HEK293 (cell line): ENCODE measurements around the gene IL15RA.

Source experiments
- CTCF ChIA-PET: fragments of 350-600 bp; formaldehyde crosslinking; extraction: SDS; loops from one replicate; lab custom pipeline; 2021; ENCODE audit warnings: antibody characterized with exemption; lab: Yijun Ruan, JAX
- POLR2A ChIA-PET: fragments of 300-600 bp; formaldehyde crosslinking; extraction: SDS; loops from one replicate; lab custom pipeline; 2020; ENCODE audit warnings: antibody characterized with exemption, inconsistent platforms; lab: Yijun Ruan, JAX
- H3K27ac ChIP-seq: fragments of 200-500 bp; sonication (Bioruptor generic); 2 replicates; pipeline ENCODE4 v1.5.1; 2014; ENCODE audit warnings: low read depth, low read length, control low read depth, inconsistent platforms; ENCODE audit errors: extremely low read depth
- H3K36me3 ChIP-seq, 2 experiments: fragments of 200-500 bp in 1 of 2; sonication (Bioruptor generic) in 1 of 2; 1 replicate in 1 of 2; 2 replicates in 1 of 2; pipeline ENCODE4 v1.5.1; 2014 to 2017; ENCODE audit warnings: inconsistent platforms in 2 of 2, low read length in 2 of 2; ENCODE audit not compliant: control insufficient read depth in 2 of 2, insufficient read depth in 1 of 2
- H3K4me1 ChIP-seq: fragments of 200-500 bp; sonication (Bioruptor generic); 2 replicates; pipeline ENCODE4 v1.5.1; 2014; ENCODE audit warnings: mild to moderate bottlenecking, low read length, inconsistent platforms; ENCODE audit not compliant: control insufficient read depth, insufficient read depth
- H3K4me3 ChIP-seq: 2 replicates; pipeline ENCODE4 v1.5.1; 2011; ENCODE audit warnings: low read depth, mild to moderate bottlenecking, control low read depth, low read length, moderate library complexity
- H3K9me3 ChIP-seq: fragments of 200-500 bp; sonication (Bioruptor generic); 2 replicates; pipeline ENCODE4 v1.5.1; 2014; ENCODE audit warnings: low read depth, low read length, inconsistent platforms; ENCODE audit not compliant: control insufficient read depth, insufficient read depth
- GLIS1 ChIP-seq: fragments of 450-650 bp; formaldehyde crosslinking; IDR thresholded peaks from 2 replicates; pipeline ENCODE4 v1.5.1; 2016; ENCODE audit warnings: missing biosample characterization, missing genetic modification characterization
- HOXC10 ChIP-seq: sonication (generic); formaldehyde crosslinking; IDR thresholded peaks from 2 replicates; pipeline ENCODE4 v1.8.1; 2023; ENCODE audit warnings: mild to moderate bottlenecking, missing genetic modification reagents
- RBAK ChIP-seq: fragments of 450-650 bp; formaldehyde crosslinking; IDR thresholded peaks from 2 replicates; pipeline ENCODE4 v1.5.1; 2016; ENCODE audit warnings: missing biosample characterization, missing genetic modification characterization
- TCF7L2 ChIP-seq: IDR thresholded peaks from 2 replicates; pipeline ENCODE4 v1.6.1; 2011; ENCODE audit warnings: low read depth, mild to moderate bottlenecking, inconsistent platforms, low read length, moderate library complexity, borderline replicate concordance
- TRIM28 ChIP-seq: IDR thresholded peaks from 2 replicates; pipeline ENCODE4 v1.6.1; 2011; ENCODE audit warnings: low read length, control low read depth, borderline replicate concordance
- WT1 ChIP-seq: fragments of 450-650 bp; formaldehyde crosslinking; IDR thresholded peaks from 2 replicates; pipeline ENCODE4 v1.5.1; 2016; ENCODE audit warnings: missing biosample characterization, missing genetic modification characterization
- ZNF155 ChIP-seq: fragments of 450-650 bp; formaldehyde crosslinking; IDR thresholded peaks from 2 replicates; pipeline ENCODE4 v1.5.1; 2016; ENCODE audit warnings: missing biosample characterization, missing genetic modification characterization
- ZNF223 ChIP-seq: fragments of 450-650 bp; formaldehyde crosslinking; IDR thresholded peaks from 2 replicates; pipeline ENCODE4 v1.5.1; 2016; ENCODE audit warnings: missing biosample characterization, missing genetic modification characterization
- ZNF274 ChIP-seq, 2 experiments: fragments of 200-500 bp in 1 of 2; fragments of 450-650 bp in 1 of 2; sonication (Bioruptor generic) in 1 of 2; formaldehyde crosslinking in 1 of 2; IDR thresholded peaks; 2 replicates each; pipeline versions ENCODE4 v1.5.1 to v1.6.1; 2014 to 2016; ENCODE audit warnings: borderline replicate concordance in 1 of 2, inconsistent platforms in 1 of 2, low read length in 1 of 2, missing biosample characterization in 1 of 2, missing genetic modification characterization in 1 of 2
- ZNF302 ChIP-seq: fragments of 450-650 bp; formaldehyde crosslinking; IDR thresholded peaks from 2 replicates; pipeline ENCODE4 v1.5.1; 2016; ENCODE audit warnings: missing biosample characterization, missing genetic modification characterization, low read depth
- ZNF354C ChIP-seq: fragments of 450-650 bp; formaldehyde crosslinking; IDR thresholded peaks from 2 replicates; pipeline ENCODE4 v1.5.1; 2016; ENCODE audit warnings: missing biosample characterization, missing genetic modification characterization, low read depth, borderline replicate concordance
- ZNF37A ChIP-seq: fragments of 450-650 bp; IDR thresholded peaks from 2 replicates; pipeline ENCODE4 v1.5.1; 2018; ENCODE audit warnings: missing biosample characterization, missing genetic modification characterization
- ZNF416 ChIP-seq: fragments of 450-650 bp; formaldehyde crosslinking; IDR thresholded peaks from 2 replicates; pipeline ENCODE4 v1.5.1; 2016; ENCODE audit warnings: missing biosample characterization, missing genetic modification characterization
- ZNF530 ChIP-seq: fragments of 450-650 bp; formaldehyde crosslinking; IDR thresholded peaks from 2 replicates; pipeline ENCODE4 v1.5.1; 2016; ENCODE audit warnings: low read depth, missing biosample characterization, missing genetic modification characterization
- ZNF600 ChIP-seq: fragments of 450-650 bp; formaldehyde crosslinking; IDR thresholded peaks from 2 replicates; pipeline ENCODE4 v1.5.1; 2016; ENCODE audit warnings: missing biosample characterization, missing genetic modification characterization
- ZNF621 ChIP-seq: fragments of 450-650 bp; formaldehyde crosslinking; IDR thresholded peaks from 2 replicates; pipeline ENCODE4 v1.5.1; 2017; ENCODE audit warnings: missing biosample characterization, missing genetic modification characterization
- ZNF624 ChIP-seq: fragments of 450-650 bp; formaldehyde crosslinking; IDR thresholded peaks from 2 replicates; pipeline ENCODE4 v1.5.1; 2017; ENCODE audit warnings: missing biosample characterization, missing genetic modification characterization
- ZNF629 ChIP-seq: fragments of 450-650 bp; formaldehyde crosslinking; IDR thresholded peaks from 2 replicates; pipeline ENCODE4 v1.5.1; 2017; ENCODE audit warnings: missing biosample characterization, missing genetic modification characterization
- ZNF654 ChIP-seq: fragments of 450-650 bp; formaldehyde crosslinking; IDR thresholded peaks from 2 replicates; pipeline ENCODE4 v1.5.1; 2016; ENCODE audit warnings: low read depth, missing biosample characterization, missing genetic modification characterization
- ZNF658 ChIP-seq: fragments of 450-650 bp; formaldehyde crosslinking; IDR thresholded peaks from 2 replicates; pipeline ENCODE4; 2016; ENCODE audit warnings: missing biosample characterization, missing genetic modification characterization
- ZNF701 ChIP-seq: fragments of 450-650 bp; formaldehyde crosslinking; IDR thresholded peaks from 2 replicates; pipeline ENCODE4 v1.5.1; 2016; ENCODE audit warnings: missing biosample characterization, missing genetic modification characterization
- ZNF830 ChIP-seq: fragments of 450-650 bp; IDR thresholded peaks from 2 replicates; pipeline ENCODE4 v1.5.0; 2018; ENCODE audit warnings: missing biosample characterization, missing genetic modification characterization, low read depth, mild to moderate bottlenecking, moderate library complexity
- ZSCAN30 ChIP-seq: fragments of 450-650 bp; IDR thresholded peaks from 2 replicates; pipeline ENCODE4 v1.5.1; 2018; ENCODE audit warnings: missing biosample characterization, mild to moderate bottlenecking, missing genetic modification characterization, moderate library complexity
- TF ChIP-seq, protein P1 (sequence below): fragments of 450-650 bp; formaldehyde crosslinking; IDR thresholded peaks from 2 replicates; pipeline ENCODE4 v1.5.0; 2017; ENCODE audit warnings: missing biosample characterization, missing genetic modification characterization, borderline replicate concordance
- TF ChIP-seq, protein P2 (sequence below): fragments of 450-650 bp; formaldehyde crosslinking; IDR thresholded peaks from 2 replicates; pipeline ENCODE4 v1.5.1; 2016; ENCODE audit warnings: missing biosample characterization, missing genetic modification characterization
- TF ChIP-seq, protein P3 (sequence below): fragments of 450-650 bp; formaldehyde crosslinking; IDR thresholded peaks from 2 replicates; pipeline ENCODE4 v1.5.1; 2017; ENCODE audit warnings: missing biosample characterization, missing genetic modification characterization
- TF ChIP-seq, protein P4 (sequence below): fragments of 450-650 bp; formaldehyde crosslinking; IDR thresholded peaks from 2 replicates; pipeline ENCODE4 v1.5.1; 2016; ENCODE audit warnings: missing biosample characterization, missing genetic modification characterization

Gene IL15RA

DNA sequence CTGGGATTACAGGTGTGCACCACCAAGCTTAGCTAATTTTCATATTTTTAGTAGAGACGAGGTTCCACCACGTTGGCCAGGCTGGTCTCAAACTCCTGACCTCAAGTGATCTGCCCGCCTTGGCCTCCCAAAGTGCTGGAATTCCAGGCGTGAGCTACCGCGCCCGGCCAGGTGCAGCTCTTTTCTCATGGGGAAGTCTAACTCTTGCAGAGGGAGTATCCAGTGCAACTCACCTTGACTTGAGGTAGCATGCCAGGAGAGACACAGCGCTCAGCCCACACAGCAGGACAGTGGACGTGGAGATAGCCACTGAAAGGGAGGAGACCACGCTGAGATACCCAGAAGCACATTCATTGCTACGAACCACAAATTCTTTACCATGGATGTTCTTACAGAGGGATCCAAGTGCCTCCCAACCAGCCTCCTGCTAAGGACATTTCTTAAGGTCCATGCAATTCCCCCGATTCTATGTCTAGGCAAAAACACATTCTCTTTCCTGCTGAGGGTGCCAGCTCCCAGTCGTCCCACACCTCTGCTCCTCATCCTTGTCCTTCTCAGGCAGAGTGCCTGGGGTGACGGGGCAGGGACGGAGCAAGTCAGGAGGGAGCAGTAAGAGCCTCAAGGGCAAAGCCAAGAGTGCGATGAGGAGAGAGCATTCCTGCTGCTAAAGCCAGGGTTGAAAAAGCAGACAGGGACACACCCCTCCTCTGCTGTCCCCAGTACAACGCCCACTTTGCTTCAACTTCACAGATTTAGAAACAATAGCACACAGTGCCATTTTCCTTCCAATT, 21.0 kb downstream of the IL15RA start (continued):
- TF ChIP-seq HOXC10 (CRISPR knock-in tag) (no peak), TCF7L2 (no peak), ZNF354C (no peak), ZNF654 (tag by site-specific recombination) (no peak), GLIS1 (tag by site-specific recombination) (no peak), ZNF223 (tag by site-specific recombination) (no peak), ZNF658 (tag by site-specific recombination) (no peak)
- TF ChIP-seq, protein P1, sequence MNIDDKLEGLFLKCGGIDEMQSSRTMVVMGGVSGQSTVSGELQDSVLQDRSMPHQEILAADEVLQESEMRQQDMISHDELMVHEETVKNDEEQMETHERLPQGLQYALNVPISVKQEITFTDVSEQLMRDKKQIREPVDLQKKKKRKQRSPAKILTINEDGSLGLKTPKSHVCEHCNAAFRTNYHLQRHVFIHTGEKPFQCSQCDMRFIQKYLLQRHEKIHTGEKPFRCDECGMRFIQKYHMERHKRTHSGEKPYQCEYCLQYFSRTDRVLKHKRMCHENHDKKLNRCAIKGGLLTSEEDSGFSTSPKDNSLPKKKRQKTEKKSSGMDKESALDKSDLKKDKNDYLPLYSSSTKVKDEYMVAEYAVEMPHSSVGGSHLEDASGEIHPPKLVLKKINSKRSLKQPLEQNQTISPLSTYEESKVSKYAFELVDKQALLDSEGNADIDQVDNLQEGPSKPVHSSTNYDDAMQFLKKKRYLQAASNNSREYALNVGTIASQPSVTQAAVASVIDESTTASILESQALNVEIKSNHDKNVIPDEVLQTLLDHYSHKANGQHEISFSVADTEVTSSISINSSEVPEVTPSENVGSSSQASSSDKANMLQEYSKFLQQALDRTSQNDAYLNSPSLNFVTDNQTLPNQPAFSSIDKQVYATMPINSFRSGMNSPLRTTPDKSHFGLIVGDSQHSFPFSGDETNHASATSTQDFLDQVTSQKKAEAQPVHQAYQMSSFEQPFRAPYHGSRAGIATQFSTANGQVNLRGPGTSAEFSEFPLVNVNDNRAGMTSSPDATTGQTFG (tag by site-specific recombination): no peak

DNA sequence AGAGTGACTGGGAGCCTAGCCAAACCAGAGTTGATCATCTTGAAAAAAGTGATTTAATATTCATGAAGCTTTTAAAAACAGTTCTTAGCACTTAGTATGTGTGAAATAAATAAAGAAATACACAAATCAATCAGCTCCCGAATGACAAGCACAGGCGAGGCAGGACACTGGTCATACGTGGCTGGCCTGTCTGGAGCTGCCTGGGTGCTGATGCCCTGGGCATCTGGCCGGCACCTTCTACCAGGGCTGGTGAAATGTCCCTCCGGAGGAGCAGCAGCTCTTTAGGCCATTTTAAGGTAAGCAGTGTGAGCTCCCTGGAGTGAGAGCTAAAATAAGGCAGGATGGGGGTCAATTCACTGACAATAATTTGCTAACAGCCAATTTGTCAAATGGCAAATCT, 23.7 kb downstream of the IL15RA start:
- ChIA-PET POLR2A (interaction anchor here (0.5 to 0.7 kb wide), 2 partner anchors 63 to 231 kb away, joined by 3 read pairs; no protein-coding TSS in a partner anchor), CTCF (interaction anchor here (1.2 kb wide), 1 partner anchor 60 kb away, joined by 3 read pairs; no protein-coding TSS in a partner anchor)
- Histone ChIP-seq H3K4me1 (no peaks in the 10 kb centered on the region), H3K27ac (no peak overlapping the region), H3K4me3 (no peak overlapping the region), H3K36me3 (no peaks in the 10 kb centered on the region), H3K9me3 (no peaks in the 10 kb centered on the region)
- TF ChIP-seq WT1 (tag by site-specific recombination) (no peak), RBAK (tag by site-specific recombination) (no peak), ZNF629 (tag by site-specific recombination) (no peak), ZNF530 (tag by site-specific recombination) (no peak), ZNF37A (tag by site-specific recombination) (no peak), ZNF302 (no peak), GLIS1 (tag by site-specific recombination) (no peak), ZNF155 (tag by site-specific recombination) (no peak), ZNF624 (tag by site-specific recombination) (no peak), ZNF600 (tag by site-specific recombination) (no peak), TRIM28 (no peak), ZSCAN30 (tag by site-specific recombination) (no peak), ZNF830 (no peak), ZNF621 (no peak), ZNF274 (IDR thresholded peaks at IDR 0.05; ENCODE audit: low read length) (no peak), ZNF274 (tag by site-specific recombination; IDR thresholded peaks at IDR 0.05; ENCODE audit: borderline replicate concordance) (no peak), ZNF416 (tag by site-specific recombination) (no peak), ZNF701 (no peak)
- TF ChIP-seq, protein P2, sequence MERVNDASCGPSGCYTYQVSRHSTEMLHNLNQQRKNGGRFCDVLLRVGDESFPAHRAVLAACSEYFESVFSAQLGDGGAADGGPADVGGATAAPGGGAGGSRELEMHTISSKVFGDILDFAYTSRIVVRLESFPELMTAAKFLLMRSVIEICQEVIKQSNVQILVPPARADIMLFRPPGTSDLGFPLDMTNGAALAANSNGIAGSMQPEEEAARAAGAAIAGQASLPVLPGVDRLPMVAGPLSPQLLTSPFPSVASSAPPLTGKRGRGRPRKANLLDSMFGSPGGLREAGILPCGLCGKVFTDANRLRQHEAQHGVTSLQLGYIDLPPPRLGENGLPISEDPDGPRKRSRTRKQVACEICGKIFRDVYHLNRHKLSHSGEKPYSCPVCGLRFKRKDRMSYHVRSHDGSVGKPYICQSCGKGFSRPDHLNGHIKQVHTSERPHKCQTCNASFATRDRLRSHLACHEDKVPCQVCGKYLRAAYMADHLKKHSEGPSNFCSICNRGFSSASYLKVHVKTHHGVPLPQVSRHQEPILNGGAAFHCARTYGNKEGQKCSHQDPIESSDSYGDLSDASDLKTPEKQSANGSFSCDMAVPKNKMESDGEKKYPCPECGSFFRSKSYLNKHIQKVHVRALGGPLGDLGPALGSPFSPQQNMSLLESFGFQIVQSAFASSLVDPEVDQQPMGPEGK (tag by site-specific recombination): no peak
- TF ChIP-seq, protein P3, sequence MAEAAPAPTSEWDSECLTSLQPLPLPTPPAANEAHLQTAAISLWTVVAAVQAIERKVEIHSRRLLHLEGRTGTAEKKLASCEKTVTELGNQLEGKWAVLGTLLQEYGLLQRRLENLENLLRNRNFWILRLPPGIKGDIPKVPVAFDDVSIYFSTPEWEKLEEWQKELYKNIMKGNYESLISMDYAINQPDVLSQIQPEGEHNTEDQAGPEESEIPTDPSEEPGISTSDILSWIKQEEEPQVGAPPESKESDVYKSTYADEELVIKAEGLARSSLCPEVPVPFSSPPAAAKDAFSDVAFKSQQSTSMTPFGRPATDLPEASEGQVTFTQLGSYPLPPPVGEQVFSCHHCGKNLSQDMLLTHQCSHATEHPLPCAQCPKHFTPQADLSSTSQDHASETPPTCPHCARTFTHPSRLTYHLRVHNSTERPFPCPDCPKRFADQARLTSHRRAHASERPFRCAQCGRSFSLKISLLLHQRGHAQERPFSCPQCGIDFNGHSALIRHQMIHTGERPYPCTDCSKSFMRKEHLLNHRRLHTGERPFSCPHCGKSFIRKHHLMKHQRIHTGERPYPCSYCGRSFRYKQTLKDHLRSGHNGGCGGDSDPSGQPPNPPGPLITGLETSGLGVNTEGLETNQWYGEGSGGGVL: no peak
- TF ChIP-seq, protein P4, sequence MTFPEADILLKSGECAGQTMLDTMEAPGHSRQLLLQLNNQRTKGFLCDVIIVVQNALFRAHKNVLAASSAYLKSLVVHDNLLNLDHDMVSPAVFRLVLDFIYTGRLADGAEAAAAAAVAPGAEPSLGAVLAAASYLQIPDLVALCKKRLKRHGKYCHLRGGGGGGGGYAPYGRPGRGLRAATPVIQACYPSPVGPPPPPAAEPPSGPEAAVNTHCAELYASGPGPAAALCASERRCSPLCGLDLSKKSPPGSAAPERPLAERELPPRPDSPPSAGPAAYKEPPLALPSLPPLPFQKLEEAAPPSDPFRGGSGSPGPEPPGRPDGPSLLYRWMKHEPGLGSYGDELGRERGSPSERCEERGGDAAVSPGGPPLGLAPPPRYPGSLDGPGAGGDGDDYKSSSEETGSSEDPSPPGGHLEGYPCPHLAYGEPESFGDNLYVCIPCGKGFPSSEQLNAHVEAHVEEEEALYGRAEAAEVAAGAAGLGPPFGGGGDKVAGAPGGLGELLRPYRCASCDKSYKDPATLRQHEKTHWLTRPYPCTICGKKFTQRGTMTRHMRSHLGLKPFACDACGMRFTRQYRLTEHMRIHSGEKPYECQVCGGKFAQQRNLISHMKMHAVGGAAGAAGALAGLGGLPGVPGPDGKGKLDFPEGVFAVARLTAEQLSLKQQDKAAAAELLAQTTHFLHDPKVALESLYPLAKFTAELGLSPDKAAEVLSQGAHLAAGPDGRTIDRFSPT (tag by site-specific recombination): no peak
